GM08714 (cell line): Measurements from ENCODE around the gene MICU1.
"Not testable (repeated sequence)": the region's sequence is repeated elsewhere in the genome, so short reads cannot be mapped to it uniquely, and the experiment has no call there.

Experiments used
- H3K4me3 ChIP-seq: fragments of 200-500 bp; sonication (Bioruptor generic); 2 replicates; pipeline ENCODE4 v1.5.1; 2014; ENCODE audit warnings: mild to moderate bottlenecking, low read length, inconsistent platforms
- ZNF274 ChIP-seq: IDR thresholded peaks from 2 replicates; pipeline ENCODE4 v1.6.1; 2012; ENCODE audit warnings: mild to moderate bottlenecking, low read depth, low read length

The MICU1 gene

GRCh38 chr10:72389716-72390115 lies 236.2 kb downstream of the MICU1 start:
- no peak for TF ChIP-seq ZNF274
- H3K4me3 ChIP-seq = no peak overlapping the region

- no peak overlapping the region for H3K4me3 ChIP-seq
- TF ChIP-seq ZNF274 = no peak
Observed at GRCh38 chr10:72389014-72389413, 236.9 kb downstream of the MICU1 start.

GRCh38 chr10:72388062-72388461 lies 237.8 kb downstream of the MICU1 start:
- TF ChIP-seq ZNF274 = no peak
- H3K4me3 ChIP-seq = no peak overlapping the region

- no peak overlapping the region for H3K4me3 ChIP-seq
- no peak for TF ChIP-seq ZNF274
Observed at GRCh38 chr10:72386916-72387586, 238.8 kb downstream of the MICU1 start.

- TF ChIP-seq ZNF274 = no peak
Observed at GRCh38 chr10:72385724-72386123, 240.2 kb downstream of the MICU1 start.

GRCh38 chr10:72384982-72385381 lies 240.9 kb downstream of the MICU1 start:
- not testable (repeated sequence) for H3K4me3 ChIP-seq

More at GRCh38 chr10:72385724-72386123, 240.2 kb downstream of the MICU1 start:
- H3K4me3 ChIP-seq = no peak overlapping the region

GRCh38 chr10:72379776-72380175 lies 246.1 kb downstream of the MICU1 start:
- H3K4me3 ChIP-seq = no peak overlapping the region
- TF ChIP-seq ZNF274 = no peak

- H3K4me3 ChIP-seq = no peak overlapping the region
- TF ChIP-seq ZNF274 = no peak
Observed at GRCh38 chr10:72379062-72379461, 246.8 kb downstream of the MICU1 start.

- no peak for TF ChIP-seq ZNF274
- H3K4me3 ChIP-seq = no peak overlapping the region
Observed at GRCh38 chr10:72375585-72375984, 250.3 kb downstream of the MICU1 start.

GRCh38 chr10:72375173-72375572 lies 250.7 kb downstream of the MICU1 start:
- no peak for TF ChIP-seq ZNF274
- H3K4me3 ChIP-seq = no peak overlapping the region

GRCh38 chr10:72370201-72370722 lies 255.6 kb downstream of the MICU1 start:
- no peak for TF ChIP-seq ZNF274
- H3K4me3 ChIP-seq = no peak overlapping the region

GRCh38 chr10:72367301-72367960 lies 258.4 kb downstream of the MICU1 start:
- TF ChIP-seq ZNF274 = no peak

GRCh38 chr10:72365106-72365895 lies 260.6 kb downstream of the MICU1 start:
- no peak overlapping the region for H3K4me3 ChIP-seq
- no peak for TF ChIP-seq ZNF274

More at GRCh38 chr10:72367301-72367960, 258.4 kb downstream of the MICU1 start:
- no peak overlapping the region for H3K4me3 ChIP-seq

GRCh38 chr10:72364239-72364777 lies 261.6 kb downstream of the MICU1 start:
- H3K4me3 ChIP-seq = no peak overlapping the region; the same call in 1 of the 2 replicates
- no peak for TF ChIP-seq ZNF274
